Right renal pelvis (tissue), 4 donors: Measurements from ENCODE around the gene RBM39. TPM values are rescaled to one million over a fixed set of nuclear protein-coding genes. Genes with fewer than 3 reads are reported as not detected.
"Not testable (repeated sequence)": the region's sequence is repeated elsewhere in the genome, so short reads cannot be mapped to it uniquely, and the experiment has no call there.

Experiments used
- DNase-seq, 4 donors: peaks; one replicate each; pipeline ENCODE4 v3.0.0-alpha.2; 2013; ENCODE audit warnings: low read depth in 4 of 4, low spot score in 3 of 4, missing footprints in 1 of 4
- polyA plus RNA-seq, 4 donors: library from polyadenylated mRNA; unstranded; fragments of 120-200 nt; gene quantifications; one replicate each; pipeline ENCODE4 v1.2.1, GENCODE V29; 2013; ENCODE audit not compliant: insufficient read length in 4 of 4

The RBM39 gene
- polyA plus RNA-seq, 4 donors = 497 to 603 (median 575) TPM

- DNase-seq = no peak
These were observed 31.0 kb downstream of the RBM39 start for GRCh38 chr20:35710884-35711587.

DNA sequence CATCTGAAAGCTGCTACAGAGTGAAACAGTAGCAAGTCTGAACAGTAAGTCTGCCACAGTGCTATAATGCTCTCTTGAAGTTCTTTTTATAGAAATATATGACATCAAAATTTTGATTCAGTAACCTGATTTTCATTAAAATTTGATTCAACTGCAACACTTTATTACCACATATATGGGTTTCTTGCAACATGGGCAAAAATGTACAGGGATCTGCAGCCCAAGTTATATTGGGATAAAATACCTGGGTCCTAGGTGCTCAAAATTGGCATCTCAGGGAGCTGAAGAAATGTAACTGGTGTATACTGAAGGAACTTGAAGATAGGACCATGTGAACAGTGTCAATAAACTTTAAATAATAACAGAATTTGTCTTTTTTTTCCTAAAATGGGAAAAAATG is 32.0 kb downstream of the RBM39 start:
- DNase-seq = no peak

DNA sequence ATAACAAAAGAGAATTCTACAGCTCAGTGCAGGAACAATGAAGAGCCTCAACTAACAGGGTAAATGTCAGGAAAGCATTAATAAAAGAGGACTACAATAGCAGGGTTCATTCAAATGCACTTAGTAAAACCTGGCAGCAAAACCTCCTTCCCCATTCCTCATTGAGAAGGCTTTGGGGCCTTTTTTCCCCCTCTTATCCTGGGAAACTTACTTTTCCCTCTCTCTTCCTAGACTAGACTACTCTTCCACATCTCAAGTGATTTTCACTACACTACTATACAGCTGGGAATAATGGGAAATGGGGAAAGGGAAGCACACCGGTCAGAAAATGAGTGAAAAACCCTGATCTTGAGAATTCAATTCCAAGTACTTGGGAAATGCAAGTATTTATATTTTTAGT is 32.8 kb downstream of the RBM39 start:
- no peak for DNase-seq

GRCh38 chr20:35708502-35708901 is 33.6 kb downstream of the RBM39 start:
- DNase-seq = no peak

GRCh38 chr20:35706591-35707529 is 35.2 kb downstream of the RBM39 start:
- DNase-seq = not testable (repeated sequence)

GRCh38 chr20:35705894-35706293 is 36.2 kb downstream of the RBM39 start:
- DNase-seq = not testable (repeated sequence)

GRCh38 chr20:35704514-35705261 is 37.4 kb downstream of the RBM39 start:
- no peak for DNase-seq

GRCh38 chr20:35702824-35703695 is 39.0 kb downstream of the RBM39 start:
- no peak for DNase-seq

- DNase-seq = no peak
These were observed 39.8 kb downstream of the RBM39 start for GRCh38 chr20:35702051-35702823.

GRCh38 chr20:35700625-35701148 is 41.4 kb downstream of the RBM39 start:
- no peak for DNase-seq

- no peak for DNase-seq
These were observed 42.0 kb downstream of the RBM39 start for GRCh38 chr20:35699957-35700624.

DNA sequence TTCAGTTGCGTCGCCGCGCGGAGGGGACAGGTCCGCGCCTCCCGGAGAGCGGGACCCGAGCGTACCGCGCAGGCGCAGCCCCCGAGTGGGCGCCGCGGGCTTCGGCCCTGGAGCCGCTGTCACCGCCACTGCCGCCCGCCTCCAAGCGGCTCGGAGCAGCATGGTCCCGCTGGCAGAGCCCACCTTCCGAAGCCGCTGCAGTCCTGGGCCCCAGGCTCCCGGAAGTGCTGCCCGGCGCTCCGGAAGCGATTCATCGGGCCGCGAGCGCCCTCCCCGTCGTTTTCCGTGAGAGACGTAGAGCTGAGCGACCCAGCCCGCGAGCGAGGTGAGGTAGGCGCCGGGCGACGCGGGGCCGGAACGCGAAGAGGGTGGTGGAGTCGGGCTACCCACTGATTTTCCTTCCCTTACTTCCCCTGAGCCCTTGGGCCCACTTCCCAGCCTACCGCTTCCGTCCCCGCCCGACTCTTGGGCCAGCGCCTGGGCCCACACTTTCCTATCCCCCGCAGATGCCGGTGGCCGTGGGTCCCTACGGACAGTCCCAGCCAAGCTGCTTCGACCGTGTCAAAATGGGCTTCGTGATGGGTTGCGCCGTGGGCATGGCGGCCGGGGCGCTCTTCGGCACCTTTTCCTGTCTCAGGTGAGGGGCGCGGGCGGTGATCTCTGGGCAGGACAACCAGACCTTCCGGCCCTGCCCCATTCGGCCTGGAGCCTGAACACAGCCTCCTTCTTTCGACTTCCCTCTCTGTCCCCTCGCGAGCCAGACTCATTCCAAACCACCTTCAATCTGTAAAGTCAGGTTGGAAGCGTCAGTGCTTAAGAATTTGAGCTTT is 42.7 kb downstream of the RBM39 start, which contains the start of the genes NFS1 and ROMO1:
Gene NFS1, minus strand, starts transcription at position 226 of the 830 bp plus-strand sequence. Its CDS starts 64 bp downstream, at position 162.
Gene ROMO1, plus strand, starts transcription at position 279 of the 830 bp plus-strand sequence. Its CDS starts 228 bp downstream, at position 507.
- peak; percentile 68 to 85 (median 76) for DNase-seq

- DNase-seq = no peak
These were observed 43.5 kb downstream of the RBM39 start for GRCh38 chr20:35698298-35699126.

DNA sequence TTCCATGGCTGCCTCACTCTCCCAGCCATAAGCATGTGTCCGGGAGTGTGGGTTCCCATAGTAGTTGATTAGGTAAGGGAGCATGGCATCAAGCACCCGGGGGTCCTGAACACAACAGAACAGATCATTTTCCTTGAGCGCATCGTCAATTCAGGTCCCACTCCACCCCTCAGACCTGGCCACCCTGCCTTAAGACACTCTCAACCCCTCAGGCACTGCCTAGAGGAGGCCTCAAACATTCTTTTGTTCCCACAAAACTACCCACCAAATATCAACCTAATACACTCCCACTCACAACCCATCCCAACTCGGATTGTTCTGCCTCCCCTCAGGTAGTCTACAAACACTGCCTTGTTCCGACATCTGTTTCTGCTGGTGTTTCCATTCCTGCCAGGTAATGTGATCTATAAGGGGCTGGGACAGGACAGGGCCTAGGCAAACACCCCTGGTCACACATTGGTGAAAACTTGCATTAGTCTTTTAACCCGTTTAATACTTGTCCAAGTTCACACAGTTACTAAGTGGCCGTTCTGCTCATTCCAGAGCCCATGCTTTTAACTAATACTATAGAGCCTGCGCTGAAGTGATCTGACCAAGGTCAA is 44.3 kb downstream of the RBM39 start:
- no peak for DNase-seq

DNA sequence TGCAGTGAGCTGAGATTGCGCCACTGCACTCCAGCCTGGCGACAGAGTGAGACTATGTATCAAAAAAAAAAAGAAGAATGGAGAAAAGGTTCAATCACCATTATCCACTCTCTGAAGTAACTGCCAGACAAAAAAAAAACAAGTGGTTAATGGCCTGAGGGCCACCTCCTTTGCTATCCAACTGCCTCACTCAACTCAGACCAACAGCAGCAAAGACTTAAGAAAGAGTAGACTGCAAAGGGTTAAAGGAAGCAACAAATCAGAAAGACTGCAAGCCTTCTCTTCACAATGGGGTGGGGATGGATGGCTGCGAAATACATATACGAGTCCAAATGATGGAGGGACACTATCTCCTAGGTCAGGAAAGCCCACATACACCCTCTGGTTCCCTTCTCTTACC is 46.1 kb downstream of the RBM39 start:
- no peak for DNase-seq

GRCh38 chr20:35695245-35695749 is 46.8 kb downstream of the RBM39 start:
- no peak for DNase-seq
